ENCODE results near the gene NABP2. TPM values are rescaled to one million over a fixed set of nuclear protein-coding genes. Genes with fewer than 3 reads are reported as not detected.
"Not testable (repeated sequence)": the region's sequence is repeated elsewhere in the genome, so short reads cannot be mapped to it uniquely, and the experiment has no call there.

The NABP2 gene
- polyA plus RNA-seq, 2 donors = 10.2 to 19.1 TPM

DNA sequence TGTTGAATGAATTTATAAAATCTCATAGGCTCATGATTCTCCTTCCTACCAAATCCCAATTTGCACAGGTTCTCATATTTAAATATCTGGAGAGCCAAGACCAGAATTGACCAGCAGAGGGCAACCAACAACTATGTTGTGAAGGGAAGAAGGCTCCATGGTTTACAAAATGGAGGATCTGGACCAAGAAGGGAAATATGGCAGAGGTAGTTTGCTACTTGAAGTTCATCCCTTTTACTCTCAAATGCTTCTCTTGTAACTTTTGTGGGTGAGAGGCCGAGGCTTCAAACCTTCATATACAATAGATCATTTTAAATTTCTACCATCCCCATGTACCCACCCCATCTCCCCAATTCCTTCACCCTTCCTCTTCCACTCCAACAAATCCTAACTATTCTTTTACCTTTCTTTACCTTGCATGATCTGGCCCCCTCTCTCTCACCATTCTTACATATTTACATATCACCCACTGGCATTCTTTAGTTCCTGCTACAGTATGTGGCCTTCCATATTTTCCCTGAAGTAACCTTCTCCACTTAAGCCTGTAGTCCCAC, 31.0 kb upstream of the NABP2 start:
- Histone ChIP-seq H3K36me3 (ENCODE audit: control insufficient read depth in 2 of 2, insufficient read depth in 2 of 2, low read length in 1 of 2) (no peaks in the 10 kb centered on the region), H3K4me3 (ENCODE audit: low read depth in 1 of 2, low read length in 2 of 2) (no peak overlapping the region), H3K27me3 (ENCODE audit: control insufficient read depth in 1 of 2, insufficient read depth in 2 of 2, low read length in 2 of 2) (no peaks in the 10 kb centered on the region), H3K27ac (ENCODE audit: low read depth in 2 of 2, low read length in 1 of 2) (no peak overlapping the region), H3K4me1 (ENCODE audit: control insufficient read depth in 2 of 2, insufficient read depth in 2 of 2, low read length in 1 of 2) (peaks cover 0 to under 1% of the 10 kb centered on the region in 2 donors), H3K9me3 (ENCODE audit: control insufficient read depth in 2 of 2, insufficient read depth in 1 of 2, low read depth in 1 of 2, low read length in 1 of 2) (no peaks in the 10 kb centered on the region)
- WGBS, 2 donors = 50% methylated on average over 1 of the region's 1 CpG

DNA sequence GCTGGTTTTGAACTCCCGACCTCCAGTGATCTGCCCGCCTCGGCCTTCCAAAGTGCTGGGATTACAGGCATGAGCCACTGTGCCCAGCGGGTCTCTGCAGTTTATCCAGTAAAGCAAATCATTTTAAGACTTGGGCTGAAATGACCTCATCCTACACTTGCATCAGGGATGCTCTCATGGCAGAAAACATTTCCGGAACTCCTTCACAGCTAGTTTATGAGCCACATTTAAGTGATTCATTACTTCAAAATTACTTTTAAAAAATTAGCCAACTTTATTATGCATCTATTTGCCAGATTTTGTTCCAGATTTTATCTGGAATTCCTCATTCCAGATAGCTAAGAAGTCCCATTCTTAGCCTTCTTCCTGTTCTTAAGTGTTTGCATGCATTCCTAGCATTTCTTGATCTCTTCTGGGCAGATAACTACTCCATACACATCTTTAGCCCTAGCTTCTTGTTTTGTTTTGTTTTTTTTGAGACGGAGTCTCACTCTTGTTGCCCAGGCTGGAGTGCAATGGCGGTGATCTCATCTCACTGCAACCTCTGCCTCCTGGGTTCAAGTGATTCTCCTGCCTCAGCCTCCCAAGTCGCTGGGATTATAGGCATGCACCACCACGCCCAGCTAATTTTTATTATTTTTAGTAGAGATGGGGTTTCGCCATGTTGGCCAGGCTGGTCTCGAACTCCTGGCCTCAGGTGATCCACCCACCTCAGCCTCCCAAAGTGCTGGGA, 27.2 kb upstream of the NABP2 start:
- H3K36me3 ChIP-seq (ENCODE audit: control insufficient read depth in 2 of 2, insufficient read depth in 2 of 2, low read length in 1 of 2); H3K9me3 ChIP-seq (ENCODE audit: control insufficient read depth in 2 of 2, insufficient read depth in 1 of 2, low read depth in 1 of 2, low read length in 1 of 2); H3K4me1 ChIP-seq (ENCODE audit: control insufficient read depth in 2 of 2, insufficient read depth in 2 of 2, low read length in 1 of 2); H3K27ac ChIP-seq (ENCODE audit: low read depth in 2 of 2, low read length in 1 of 2); H3K4me3 ChIP-seq (ENCODE audit: low read depth in 1 of 2, low read length in 2 of 2); H3K27me3 ChIP-seq (ENCODE audit: control insufficient read depth in 1 of 2, insufficient read depth in 2 of 2, low read length in 2 of 2): not testable (repeated sequence)
- 78 to 83% methylated on average over 11 of the region's 11 CpGs for WGBS, 2 donors

DNA sequence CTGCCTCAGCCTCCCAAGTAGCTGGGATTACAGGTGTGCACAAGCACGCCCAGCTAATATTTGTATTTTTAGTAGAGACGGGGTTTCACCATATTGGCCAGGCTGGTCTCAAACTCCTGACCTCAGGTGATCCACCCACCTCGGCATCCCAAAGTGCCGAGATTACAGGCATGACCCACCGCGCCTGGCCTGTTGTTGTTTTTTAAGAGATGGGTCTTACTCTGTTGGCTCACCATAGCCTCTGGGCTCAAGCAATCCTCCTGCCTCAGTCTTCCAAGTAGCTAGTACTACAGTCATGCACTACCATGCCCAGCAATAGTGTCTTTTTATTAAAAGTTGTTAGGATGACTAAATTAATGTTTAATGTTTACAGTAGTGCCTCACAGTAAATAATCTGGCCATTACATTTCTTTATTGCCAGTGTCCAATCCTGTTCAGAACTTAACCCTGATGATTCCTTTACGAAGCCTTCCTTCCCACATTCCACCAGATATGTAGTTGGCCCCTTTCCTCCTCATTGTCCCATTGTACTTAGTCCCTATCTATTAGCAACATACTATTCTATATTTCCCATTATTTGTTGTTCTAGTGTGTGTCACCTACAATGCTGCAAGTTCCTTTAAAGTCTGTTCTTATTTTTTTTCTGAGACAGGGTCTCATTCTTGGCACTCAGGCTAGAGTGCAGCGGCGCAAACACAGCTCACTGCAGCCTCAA, 26.1 kb upstream of the NABP2 start:
- 82 to 92% methylated on average over 9 of the region's 9 CpGs for WGBS, 2 donors

DNA sequence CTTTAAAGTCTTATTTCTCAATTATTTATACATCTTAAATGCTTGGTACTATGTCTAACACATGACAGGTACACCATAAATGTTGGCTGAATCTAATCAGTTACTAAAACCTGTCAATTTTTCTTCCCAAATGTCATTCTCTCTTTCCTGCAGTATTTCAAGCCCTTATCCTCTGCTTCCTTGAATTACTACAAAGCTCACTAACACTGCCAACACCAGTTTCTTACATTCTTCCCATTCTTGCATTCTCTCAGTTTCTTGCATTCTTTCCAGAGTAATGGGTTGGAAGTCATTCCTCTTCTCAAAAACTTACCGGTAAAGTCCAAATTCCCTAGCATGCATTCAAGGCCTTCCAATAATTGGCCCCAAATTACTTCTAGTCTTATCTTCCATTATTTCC, 25.3 kb upstream of the NABP2 start:
- H3K27ac ChIP-seq (ENCODE audit: low read depth in 2 of 2, low read length in 1 of 2) = no peak overlapping the region
- H3K9me3 ChIP-seq (ENCODE audit: control insufficient read depth in 2 of 2, insufficient read depth in 1 of 2, low read depth in 1 of 2, low read length in 1 of 2) = no peaks in the 10 kb centered on the region
- no peak overlapping the region for H3K4me3 ChIP-seq (ENCODE audit: low read depth in 1 of 2, low read length in 2 of 2)
- no peaks in the 10 kb centered on the region for H3K27me3 ChIP-seq (ENCODE audit: control insufficient read depth in 1 of 2, insufficient read depth in 2 of 2, low read length in 2 of 2)
- WGBS, 2 donors = 73 to 93% methylated on average over 1 of the region's 1 CpG
- no peaks in the 10 kb centered on the region for H3K36me3 ChIP-seq (ENCODE audit: control insufficient read depth in 2 of 2, insufficient read depth in 2 of 2, low read length in 1 of 2)
- H3K4me1 ChIP-seq (ENCODE audit: control insufficient read depth in 2 of 2, insufficient read depth in 2 of 2, low read length in 1 of 2) = no peaks in the 10 kb centered on the region

More for the DNA sequence above, 26.1 kb upstream of the NABP2 start:
- Histone ChIP-seq H3K4me3 (ENCODE audit: low read depth in 1 of 2, low read length in 2 of 2) (no peak overlapping the region), H3K9me3 (ENCODE audit: control insufficient read depth in 2 of 2, insufficient read depth in 1 of 2, low read depth in 1 of 2, low read length in 1 of 2) (no peaks in the 10 kb centered on the region), H3K36me3 (ENCODE audit: control insufficient read depth in 2 of 2, insufficient read depth in 2 of 2, low read length in 1 of 2) (no peaks in the 10 kb centered on the region), H3K27ac (ENCODE audit: low read depth in 2 of 2, low read length in 1 of 2) (no peak overlapping the region), H3K4me1 (ENCODE audit: control insufficient read depth in 2 of 2, insufficient read depth in 2 of 2, low read length in 1 of 2) (no peaks in the 10 kb centered on the region), H3K27me3 (ENCODE audit: control insufficient read depth in 1 of 2, insufficient read depth in 2 of 2, low read length in 2 of 2) (no peaks in the 10 kb centered on the region)

- H3K36me3 ChIP-seq (ENCODE audit: control insufficient read depth in 2 of 2, insufficient read depth in 2 of 2, low read length in 1 of 2) = peaks cover 6 to 13% of the 10 kb centered on the region in 2 donors
- H3K4me3 ChIP-seq (ENCODE audit: low read depth in 1 of 2, low read length in 2 of 2) = no peak overlapping the region
- 50 to 52% methylated on average over 1 of the region's 1 CpG for WGBS, 2 donors
- H3K9me3 ChIP-seq (ENCODE audit: control insufficient read depth in 2 of 2, insufficient read depth in 1 of 2, low read depth in 1 of 2, low read length in 1 of 2) = no peaks in the 10 kb centered on the region
- H3K27ac ChIP-seq (ENCODE audit: low read depth in 2 of 2, low read length in 1 of 2) = no peak overlapping the region
- H3K4me1 ChIP-seq (ENCODE audit: control insufficient read depth in 2 of 2, insufficient read depth in 2 of 2, low read length in 1 of 2) = no peaks in the 10 kb centered on the region
- H3K27me3 ChIP-seq (ENCODE audit: control insufficient read depth in 1 of 2, insufficient read depth in 2 of 2, low read length in 2 of 2) = no peaks in the 10 kb centered on the region
Observed at GRCh38 chr12:56202366-56202765, 21.8 kb upstream of the NABP2 start.

- Histone ChIP-seq H3K4me1 (ENCODE audit: control insufficient read depth in 2 of 2, insufficient read depth in 2 of 2, low read length in 1 of 2) (no peaks in the 10 kb centered on the region), H3K27ac (ENCODE audit: low read depth in 2 of 2, low read length in 1 of 2) (no peak overlapping the region), H3K27me3 (ENCODE audit: control insufficient read depth in 1 of 2, insufficient read depth in 2 of 2, low read length in 2 of 2) (no peaks in the 10 kb centered on the region), H3K36me3 (ENCODE audit: control insufficient read depth in 2 of 2, insufficient read depth in 2 of 2, low read length in 1 of 2) (peaks cover 10 to 17% of the 10 kb centered on the region in 2 donors), H3K9me3 (ENCODE audit: control insufficient read depth in 2 of 2, insufficient read depth in 1 of 2, low read depth in 1 of 2, low read length in 1 of 2) (no peaks in the 10 kb centered on the region), H3K4me3 (ENCODE audit: low read depth in 1 of 2, low read length in 2 of 2) (no peak overlapping the region)
- WGBS, 2 donors = 62 to 66% methylated on average over 2 of the region's 2 CpGs
Observed at GRCh38 chr12:56202838-56203237, 21.3 kb upstream of the NABP2 start.

- Histone ChIP-seq H3K4me3 (ENCODE audit: low read depth in 1 of 2, low read length in 2 of 2) (no peak overlapping the region), H3K36me3 (ENCODE audit: control insufficient read depth in 2 of 2, insufficient read depth in 2 of 2, low read length in 1 of 2) (peaks cover 10 to 20% of the 10 kb centered on the region in 2 donors), H3K4me1 (ENCODE audit: control insufficient read depth in 2 of 2, insufficient read depth in 2 of 2, low read length in 1 of 2) (no peaks in the 10 kb centered on the region), H3K27me3 (ENCODE audit: control insufficient read depth in 1 of 2, insufficient read depth in 2 of 2, low read length in 2 of 2) (no peaks in the 10 kb centered on the region), H3K27ac (ENCODE audit: low read depth in 2 of 2, low read length in 1 of 2) (no peak overlapping the region), H3K9me3 (ENCODE audit: control insufficient read depth in 2 of 2, insufficient read depth in 1 of 2, low read depth in 1 of 2, low read length in 1 of 2) (no peaks in the 10 kb centered on the region)
Observed at GRCh38 chr12:56204275-56204674, 19.9 kb upstream of the NABP2 start.

- H3K27me3 ChIP-seq (ENCODE audit: control insufficient read depth in 1 of 2, insufficient read depth in 2 of 2, low read length in 2 of 2) = no peaks in the 10 kb centered on the region
- no peak overlapping the region for H3K27ac ChIP-seq (ENCODE audit: low read depth in 2 of 2, low read length in 1 of 2)
- no peaks in the 10 kb centered on the region for H3K9me3 ChIP-seq (ENCODE audit: control insufficient read depth in 2 of 2, insufficient read depth in 1 of 2, low read depth in 1 of 2, low read length in 1 of 2)
- no peak overlapping the region for H3K4me3 ChIP-seq (ENCODE audit: low read depth in 1 of 2, low read length in 2 of 2)
- peaks cover 14 to 26% of the 10 kb centered on the region in 2 donors for H3K36me3 ChIP-seq (ENCODE audit: control insufficient read depth in 2 of 2, insufficient read depth in 2 of 2, low read length in 1 of 2)
- no peaks in the 10 kb centered on the region for H3K4me1 ChIP-seq (ENCODE audit: control insufficient read depth in 2 of 2, insufficient read depth in 2 of 2, low read length in 1 of 2)
Observed at GRCh38 chr12:56205445-56205844, 18.7 kb upstream of the NABP2 start.

- Histone ChIP-seq H3K36me3 (ENCODE audit: control insufficient read depth in 2 of 2, insufficient read depth in 2 of 2, low read length in 1 of 2) (peaks cover 14 to 26% of the 10 kb centered on the region in 2 donors), H3K9me3 (ENCODE audit: control insufficient read depth in 2 of 2, insufficient read depth in 1 of 2, low read depth in 1 of 2, low read length in 1 of 2) (no peaks in the 10 kb centered on the region), H3K27ac (ENCODE audit: low read depth in 2 of 2, low read length in 1 of 2) (no peak overlapping the region), H3K4me1 (ENCODE audit: control insufficient read depth in 2 of 2, insufficient read depth in 2 of 2, low read length in 1 of 2) (no peaks in the 10 kb centered on the region), H3K4me3 (ENCODE audit: low read depth in 1 of 2, low read length in 2 of 2) (no peak overlapping the region), H3K27me3 (ENCODE audit: control insufficient read depth in 1 of 2, insufficient read depth in 2 of 2, low read length in 2 of 2) (no peaks in the 10 kb centered on the region)
- 56 to 58% methylated on average over 14 of the region's 14 CpGs for whole genome bisulfite sequencing, 2 donors
Observed at GRCh38 chr12:56206452-56207166, 17.5 kb upstream of the NABP2 start.

Measured in esophagus (tissue), 2 donors.